HG03520 (cell line): ENCODE data around the gene ASIC4.

Experiments used
- ATAC-seq: cut with Tn5 transposase; IDR thresholded peaks from one replicate; pipeline ENCODE4 v1.9.1; 2021; ENCODE audit warnings: mild to moderate bottlenecking, moderate library complexity; ENCODE audit not compliant: unreplicated experiment

Gene ASIC4

DNA sequence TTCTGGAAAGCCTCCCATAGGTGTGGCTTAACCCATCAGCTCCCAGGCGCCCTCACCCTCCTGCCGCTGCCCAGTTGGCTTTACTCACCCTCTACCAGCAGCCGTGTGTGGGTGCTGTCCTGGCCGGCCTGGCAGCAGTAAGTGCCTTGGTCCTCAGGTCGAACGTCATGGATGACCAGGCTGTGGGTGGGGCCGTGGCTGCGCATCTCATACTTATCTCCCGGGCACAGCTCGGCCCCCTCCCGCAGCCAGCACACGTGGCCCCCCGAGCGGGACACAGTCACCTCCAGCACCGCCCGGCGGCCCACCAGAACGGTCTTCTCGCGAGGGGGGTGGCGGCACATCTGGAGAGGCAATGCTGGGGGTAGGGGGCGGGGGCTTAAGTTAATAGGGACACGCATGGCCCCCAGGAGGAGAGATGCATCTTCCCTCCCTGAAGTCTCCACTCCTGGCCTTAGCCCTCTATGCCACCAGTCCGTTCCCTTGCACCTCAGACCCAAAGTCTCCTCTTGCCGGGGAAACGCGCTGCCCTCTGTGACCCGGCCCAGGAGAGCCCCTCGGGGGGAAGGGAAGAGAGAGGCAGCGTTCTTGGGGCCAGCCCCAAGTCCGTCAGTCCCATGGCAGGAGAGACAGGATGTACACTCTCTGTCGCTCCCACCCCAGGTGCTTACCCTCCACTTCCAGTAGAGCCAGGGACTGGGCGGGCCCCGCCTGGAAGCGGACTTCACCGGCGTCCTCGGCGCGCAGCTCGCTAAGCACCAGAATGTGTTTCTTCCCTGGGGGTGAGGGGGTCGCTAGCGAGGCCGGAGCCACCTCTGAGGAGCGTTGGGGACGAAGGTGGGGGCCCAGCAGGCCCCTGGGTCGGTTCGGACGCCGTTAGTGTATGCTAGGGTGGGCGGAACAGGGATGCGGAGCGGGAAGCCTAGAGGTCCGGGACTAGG lies 37.4 kb downstream of the ASIC4 start:
- peak; percentile 3 for ATAC-seq

DNA sequence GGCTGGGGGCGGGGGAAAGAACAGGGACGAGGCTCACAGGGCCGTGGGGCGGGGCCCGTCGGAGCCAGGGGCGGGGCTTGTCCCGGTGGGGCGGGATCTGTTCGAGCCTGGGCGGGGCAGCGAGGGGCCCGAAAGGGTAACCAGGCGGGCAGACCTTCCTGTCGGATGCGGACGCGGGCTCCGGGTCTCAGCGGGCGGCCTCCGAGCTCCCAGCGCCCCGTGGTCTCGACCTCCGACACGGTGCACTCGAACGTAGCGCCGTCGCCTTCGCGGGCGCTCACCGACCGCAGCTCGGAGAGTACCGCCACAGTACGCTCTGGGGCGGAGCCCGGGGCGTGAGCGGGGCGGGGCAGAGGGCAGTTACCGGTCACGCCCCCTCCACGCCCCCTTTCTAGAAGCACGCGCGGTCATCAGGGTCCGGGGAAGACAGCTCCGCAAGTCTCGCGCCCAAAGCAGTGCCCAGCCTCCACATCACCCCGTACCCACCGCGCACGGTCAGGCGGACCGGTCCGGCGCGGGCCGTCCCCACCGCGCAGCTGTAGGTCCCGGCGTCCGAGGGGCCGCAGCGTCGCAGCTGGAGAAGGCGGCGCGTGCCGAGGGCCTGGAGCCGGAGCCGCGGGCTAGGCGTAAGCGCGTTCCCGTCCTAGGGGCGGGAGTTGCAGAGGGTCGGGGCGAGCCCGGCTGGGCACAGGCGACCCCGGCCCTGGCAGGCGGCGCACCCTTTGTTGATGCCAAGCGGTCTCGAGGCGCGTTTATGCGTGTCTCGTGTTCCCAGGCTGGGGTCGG lies 38.3 kb downstream of the ASIC4 start:
- ATAC-seq = peak; percentile 70

DNA sequence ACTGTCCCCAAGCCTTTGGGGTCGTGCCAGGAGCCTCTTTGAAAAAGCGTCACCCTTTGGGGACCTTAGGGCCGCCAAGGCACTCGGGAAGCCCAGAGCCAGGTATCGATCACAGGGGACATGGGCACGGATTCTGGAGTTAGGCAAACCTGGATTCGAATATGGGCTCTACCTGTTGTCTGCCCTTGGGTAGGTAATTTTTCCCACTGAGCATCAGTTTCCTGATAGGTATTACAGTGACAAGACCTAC lies 38.8 kb downstream of the ASIC4 start:
- no peak for ATAC-seq

DNA sequence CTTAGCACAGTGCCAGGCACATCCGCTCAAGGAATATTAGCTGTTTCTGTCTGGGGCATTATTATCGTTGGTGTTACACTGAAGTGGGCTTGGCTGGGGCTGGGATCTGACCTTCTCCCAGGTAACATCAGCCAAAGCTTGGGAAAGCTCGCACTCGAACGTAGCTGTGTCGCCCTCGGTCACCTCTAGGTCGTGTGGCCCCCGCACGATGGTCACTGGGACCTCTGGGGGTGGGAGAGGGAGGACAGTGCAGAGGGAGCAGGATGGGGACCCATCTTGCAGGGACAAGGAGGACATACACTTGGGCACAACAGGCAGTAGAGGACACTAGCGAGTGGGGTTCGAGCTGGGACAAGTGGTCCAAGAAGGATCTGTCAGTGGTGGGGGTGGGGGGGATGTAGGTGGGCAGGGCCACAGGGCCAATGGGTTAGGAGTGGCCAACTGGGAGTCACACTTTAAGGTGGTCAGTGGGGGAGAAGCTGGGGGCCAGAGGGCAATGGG lies 39.2 kb downstream of the ASIC4 start:
- no peak for ATAC-seq

DNA sequence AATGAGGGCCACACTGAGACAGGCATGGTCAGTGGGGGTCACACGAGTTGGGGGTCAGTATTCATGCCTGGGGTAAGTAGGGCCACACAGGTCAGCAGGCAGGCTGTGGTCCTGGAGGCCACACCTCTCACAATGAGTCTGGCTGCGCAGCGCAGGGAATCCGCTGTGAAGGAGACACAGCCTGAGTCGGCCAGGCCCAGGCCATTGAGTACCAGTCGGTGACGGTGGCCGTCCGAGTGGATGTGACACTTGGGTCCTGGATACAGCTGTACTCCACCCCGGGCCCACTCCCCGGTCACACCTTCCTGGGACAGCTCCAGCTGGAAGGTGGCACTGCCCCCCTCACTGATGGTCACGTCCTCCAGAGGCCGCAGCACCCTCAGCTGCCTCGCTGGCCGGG lies 40.1 kb downstream of the ASIC4 start:
- no peak for ATAC-seq

DNA sequence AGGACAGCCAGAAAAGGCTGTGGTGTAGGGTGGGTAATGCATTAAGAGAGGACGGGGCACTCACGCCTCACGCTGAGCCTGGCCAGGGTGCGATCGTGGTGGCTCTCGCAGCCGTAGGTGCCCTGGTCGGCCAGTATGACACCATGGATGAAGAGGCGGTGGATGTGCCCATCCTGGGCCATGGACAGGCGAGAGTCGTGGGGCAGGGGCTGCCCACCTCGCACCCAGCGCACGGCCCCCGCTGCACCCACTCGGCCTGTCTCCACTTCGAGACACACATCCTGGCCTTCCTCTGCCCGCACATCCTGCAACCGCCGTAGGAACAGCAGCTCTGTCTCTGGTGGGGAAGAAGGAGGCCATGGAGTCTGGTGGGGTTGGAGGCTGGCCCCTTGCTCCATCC lies 41.7 kb downstream of the ASIC4 start:
- no peak for ATAC-seq

DNA sequence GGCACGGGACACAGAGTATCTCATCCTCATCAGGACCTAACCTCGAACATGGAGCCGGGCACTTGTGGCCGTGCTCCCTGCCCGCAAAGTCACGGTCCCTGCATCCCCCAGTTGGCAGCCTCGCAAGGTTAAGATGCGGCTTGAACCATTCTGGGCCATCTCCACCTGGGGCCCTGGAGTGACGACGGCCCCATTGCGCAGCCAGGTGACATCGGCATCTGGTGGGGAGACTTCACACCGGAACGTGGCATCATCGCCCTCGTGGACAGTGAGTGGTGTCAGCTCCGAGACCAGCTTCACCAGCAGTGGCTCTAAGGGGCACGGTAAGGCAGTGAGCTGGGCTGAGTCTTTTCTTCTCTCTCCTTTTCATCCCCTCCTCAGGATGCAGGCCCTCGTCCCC lies 42.1 kb downstream of the ASIC4 start:
- no peak for ATAC-seq

DNA sequence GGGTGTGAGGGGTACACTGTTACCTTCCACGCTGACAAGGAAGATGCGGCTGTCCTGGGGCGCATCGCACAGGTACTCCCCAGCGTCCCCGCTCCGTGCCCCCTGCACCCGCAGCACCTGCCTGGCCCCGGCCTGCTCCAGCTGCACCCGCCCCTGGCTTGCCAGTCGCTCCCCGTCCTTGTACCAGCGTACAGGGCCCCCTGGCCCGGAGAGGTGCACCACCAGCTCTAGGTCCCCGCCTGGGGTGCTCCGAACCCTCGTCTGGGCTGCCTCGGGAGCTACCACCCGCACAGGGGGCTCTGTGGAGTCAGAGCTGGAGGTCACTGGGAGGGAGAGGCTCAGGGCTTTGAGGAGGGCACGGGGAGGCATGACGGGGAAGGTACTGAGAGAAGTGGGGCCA lies 43.0 kb downstream of the ASIC4 start:
- ATAC-seq = no peak

DNA sequence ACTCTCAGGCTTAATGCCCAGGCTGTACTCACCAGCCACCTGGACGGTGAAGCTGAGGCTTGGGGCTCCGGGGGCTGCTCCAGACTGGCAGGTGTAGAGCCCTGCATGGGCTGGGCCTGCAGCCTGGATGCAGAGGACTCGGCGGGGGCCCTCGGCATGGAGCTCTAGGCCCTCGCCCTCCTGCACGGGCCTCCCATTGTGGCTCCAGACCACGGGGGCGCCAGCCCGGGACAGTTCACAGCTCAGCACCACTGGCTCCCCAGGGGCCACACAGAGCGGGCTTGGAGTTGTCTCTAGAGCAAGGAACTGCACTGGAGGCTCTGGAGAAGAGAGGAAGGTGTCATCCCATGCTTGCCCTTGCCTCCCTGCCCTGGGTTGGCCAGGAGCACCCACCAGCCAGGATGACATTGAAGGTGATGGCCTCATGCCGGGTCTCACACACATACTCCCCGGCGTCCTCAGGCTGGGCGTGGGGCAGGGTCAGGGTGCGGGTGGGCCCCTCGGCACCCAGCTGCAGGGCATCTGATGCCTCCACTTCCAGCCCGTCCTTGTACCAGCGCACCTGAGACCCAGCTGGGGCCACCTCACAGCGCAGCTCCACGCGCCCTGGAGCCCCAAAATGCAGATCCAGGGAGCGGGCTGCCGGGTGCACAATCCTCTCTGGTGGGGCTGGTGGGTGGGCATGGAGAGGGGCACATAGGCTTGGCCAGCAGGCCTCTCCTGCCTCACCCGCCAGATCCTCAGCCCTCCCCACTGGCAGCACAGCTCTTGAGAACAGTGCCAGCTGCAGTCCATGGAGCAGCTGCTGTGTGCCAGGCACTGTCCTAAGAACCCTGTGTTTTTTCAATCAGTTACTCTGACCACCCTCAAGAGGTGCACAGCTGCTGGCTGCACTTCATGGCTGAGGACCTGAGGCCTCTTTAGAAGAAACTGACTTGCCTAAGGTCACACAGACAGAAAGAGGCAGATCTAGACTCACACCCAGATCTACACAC lies 43.8 kb downstream of the ASIC4 start:
- no peak for ATAC-seq

DNA sequence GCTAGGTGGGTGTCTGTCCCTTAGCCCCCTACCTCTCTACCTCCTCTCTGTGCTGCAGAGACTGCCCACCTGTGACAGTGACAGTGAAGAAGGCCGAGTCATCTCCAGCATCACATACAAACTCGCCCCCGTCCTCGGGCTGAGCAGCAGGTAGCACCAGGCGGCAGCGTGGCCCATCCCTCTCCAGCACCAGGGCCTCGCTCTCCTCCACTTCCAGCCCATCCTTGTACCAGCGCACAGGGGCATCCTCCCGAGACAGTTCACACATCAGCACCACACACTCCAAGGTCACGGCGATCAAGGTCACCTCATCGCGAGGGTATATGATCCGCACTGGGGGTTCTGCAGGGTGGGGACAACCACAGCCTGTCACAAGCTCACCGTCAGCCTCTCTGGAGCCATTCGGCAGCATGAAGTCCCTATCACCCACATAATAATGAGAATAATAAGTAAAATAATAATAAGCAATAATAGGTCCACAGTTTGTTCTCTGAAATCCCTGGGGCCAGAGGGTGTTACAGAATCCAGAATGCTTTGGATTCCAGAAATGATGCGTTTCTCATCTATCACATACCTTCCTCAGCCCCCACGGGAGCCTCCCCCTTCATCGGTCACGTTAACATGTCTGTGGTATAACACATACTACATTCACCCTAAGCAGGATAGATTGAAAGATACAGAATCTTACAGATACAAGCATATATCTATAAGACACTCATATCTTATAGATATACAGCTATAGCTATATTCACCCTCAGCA lies 45.1 kb downstream of the ASIC4 start:
- no peak for ATAC-seq

DNA sequence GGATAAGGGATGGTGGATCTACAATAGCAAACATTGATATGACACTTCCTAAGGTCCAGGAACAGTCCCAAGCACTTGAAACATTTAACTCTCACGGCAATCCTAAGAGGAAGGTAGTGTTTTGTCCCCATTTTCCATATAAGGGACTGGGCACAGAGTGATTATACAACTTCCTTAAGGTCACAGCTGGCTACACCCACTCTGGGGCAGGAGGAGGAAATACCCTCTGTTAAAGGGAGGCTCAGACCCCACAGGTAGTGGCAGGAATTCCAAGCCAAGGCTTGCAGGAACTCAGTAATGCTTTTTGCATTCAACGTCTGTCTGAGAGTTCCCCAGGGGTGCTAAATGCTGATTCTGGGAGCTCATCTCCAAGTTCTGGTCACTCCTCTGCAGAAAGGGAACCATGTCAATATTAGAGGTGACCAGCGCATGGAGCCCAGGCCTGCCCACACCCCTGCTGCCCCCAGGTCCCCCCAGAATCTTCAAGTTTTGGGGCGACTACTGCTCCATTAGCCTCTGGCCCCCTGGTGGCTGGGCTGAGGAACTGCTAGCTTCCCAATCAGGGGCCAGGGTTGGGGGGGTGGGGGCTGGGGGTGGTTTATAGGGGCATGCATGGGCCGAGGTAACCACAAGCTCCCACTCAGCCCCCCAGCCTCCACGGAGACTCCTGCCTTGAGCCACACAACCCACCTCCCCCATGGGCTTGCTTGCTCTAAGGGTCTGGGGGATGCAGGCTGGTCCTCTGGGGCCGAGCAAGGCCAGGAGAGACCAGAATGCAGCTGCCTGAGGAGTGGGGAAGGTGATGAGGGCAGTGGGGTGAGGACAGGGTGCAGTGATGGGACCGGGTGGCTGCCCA lies 46.0 kb downstream of the ASIC4 start:
- peak; percentile 55 for ATAC-seq

DNA sequence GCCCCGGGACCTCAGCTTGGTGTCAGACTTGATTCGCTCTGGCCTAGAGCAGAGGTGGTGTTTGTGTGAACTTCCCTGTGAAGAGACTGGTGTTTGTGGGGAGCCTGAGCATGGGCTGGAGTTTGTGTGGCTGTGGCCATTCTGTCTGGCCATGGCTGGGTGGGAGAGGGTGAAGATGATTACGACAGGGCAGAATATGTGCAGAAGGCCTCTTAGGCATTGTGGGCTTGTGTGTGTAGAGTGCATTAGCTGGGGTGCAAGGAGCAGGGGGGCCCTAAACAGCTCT lies 46.6 kb downstream of the ASIC4 start:
- no peak for ATAC-seq

DNA sequence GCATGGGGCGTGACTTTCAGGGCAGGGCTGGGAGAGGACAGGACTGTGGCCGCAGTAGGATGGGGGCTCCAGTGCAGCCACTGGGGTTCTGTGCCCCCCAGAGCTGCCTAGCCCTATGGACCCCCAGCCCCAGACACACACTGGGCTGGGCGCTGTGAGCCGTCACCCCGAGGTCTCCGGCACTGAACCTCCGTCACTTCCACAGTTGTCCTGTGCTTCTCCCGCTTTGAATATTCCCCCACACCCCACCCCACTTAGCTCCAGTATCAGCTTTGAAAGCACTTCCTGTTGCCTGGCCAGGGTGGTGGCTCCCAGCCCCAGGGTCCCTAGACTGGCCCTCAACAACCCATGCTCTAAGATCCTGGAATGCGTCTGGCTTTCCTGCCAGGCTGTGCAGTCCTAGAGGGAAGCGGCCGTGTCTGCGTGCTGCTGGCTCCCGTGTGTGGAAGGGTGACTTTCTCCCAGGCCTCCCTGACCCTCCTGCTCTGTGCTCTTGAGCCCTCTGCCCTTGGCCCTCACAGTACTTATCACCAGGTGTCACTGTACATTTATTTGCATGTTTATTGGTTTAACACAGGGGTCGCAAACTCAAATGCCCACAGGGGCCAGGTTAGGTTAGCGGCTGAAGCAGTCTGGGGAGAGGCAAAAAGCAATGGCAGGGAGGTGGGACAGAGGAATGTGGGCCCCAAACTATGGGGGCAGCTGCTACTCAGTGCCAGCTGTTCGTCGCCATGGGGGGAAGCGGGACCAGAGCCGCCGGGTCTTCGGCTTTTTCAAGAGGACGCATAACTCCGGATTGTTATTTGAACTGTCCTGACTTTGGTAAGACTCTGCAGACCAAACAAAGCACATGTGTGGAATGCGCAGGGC lies 47.1 kb downstream of the ASIC4 start:
- no peak for ATAC-seq

DNA sequence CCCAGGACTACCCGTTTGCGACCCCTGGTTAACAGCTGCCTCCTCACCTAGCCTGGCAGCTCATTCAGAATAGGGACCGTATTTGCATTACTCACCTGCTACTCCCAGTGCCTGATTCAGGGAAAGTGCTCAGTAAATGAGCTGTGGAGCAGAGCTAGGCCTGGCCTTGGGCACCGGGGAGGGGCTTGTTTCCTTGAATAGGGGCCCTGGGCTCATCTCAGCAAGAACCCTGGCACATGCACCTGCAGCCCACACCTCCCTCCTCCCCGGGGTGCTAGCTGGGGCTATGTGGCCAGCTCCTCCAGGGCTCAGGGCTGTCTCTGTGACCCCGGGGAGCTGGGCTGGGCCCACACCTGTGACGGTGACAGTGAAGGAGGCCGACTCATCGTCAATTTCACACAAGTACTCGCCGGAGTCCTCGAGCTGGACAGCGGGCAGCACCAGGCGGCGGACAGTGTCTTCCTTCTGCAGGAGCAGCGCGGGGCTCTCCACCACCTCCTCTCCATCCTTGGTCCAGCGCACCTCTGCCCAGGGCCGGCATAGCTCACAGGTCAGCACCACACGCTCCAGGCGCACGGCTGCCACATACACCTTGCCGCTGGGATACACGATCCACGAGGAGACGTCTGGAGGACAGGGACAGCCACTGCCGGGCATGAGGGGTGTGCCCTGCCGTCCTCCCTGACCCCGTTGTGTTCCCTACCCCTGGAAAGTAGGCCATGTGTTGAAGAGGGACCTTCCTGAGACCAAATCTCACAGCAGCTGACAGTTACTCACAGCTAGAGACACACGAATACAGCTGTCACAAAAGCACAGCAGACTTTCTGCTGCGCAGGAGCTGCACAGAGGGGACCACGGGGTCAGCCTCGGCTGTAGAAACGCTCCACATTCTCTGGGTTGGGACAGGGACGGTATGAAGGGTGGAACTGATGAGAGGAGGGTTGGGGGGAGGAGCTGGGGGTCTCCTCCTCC lies 48.1 kb downstream of the ASIC4 start:
- ATAC-seq = no peak

DNA sequence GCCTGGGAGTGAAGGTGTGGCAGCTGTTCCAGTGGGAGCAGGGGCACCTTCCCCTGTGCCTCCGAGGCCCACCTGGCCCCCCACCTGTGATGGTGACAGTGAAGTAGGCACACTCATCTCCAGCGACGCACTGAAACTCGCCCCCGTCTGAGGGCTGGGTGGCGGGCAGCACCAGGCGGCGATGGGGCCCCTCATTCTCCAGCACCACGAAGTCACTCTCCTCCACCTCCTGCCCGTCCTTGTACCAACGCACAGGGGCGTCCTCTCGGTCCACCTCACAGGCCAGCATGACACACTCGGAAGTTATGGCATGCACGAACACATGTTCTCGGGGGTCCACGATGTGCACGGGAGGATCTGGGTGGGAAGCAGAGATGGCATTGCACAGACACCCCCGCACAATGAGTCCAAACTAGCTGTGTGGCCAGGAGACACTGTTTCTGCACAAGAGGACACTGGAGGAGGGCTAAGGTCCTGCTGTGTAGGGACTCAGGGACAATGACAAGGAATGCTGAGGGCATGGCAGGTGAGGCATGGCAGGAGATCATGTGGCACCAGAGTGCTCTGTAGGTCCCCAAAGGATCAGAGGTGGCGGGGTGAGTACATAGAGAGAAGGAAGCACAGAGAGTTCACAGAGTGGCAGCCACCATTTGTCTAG lies 49.1 kb downstream of the ASIC4 start:
- no peak for ATAC-seq

DNA sequence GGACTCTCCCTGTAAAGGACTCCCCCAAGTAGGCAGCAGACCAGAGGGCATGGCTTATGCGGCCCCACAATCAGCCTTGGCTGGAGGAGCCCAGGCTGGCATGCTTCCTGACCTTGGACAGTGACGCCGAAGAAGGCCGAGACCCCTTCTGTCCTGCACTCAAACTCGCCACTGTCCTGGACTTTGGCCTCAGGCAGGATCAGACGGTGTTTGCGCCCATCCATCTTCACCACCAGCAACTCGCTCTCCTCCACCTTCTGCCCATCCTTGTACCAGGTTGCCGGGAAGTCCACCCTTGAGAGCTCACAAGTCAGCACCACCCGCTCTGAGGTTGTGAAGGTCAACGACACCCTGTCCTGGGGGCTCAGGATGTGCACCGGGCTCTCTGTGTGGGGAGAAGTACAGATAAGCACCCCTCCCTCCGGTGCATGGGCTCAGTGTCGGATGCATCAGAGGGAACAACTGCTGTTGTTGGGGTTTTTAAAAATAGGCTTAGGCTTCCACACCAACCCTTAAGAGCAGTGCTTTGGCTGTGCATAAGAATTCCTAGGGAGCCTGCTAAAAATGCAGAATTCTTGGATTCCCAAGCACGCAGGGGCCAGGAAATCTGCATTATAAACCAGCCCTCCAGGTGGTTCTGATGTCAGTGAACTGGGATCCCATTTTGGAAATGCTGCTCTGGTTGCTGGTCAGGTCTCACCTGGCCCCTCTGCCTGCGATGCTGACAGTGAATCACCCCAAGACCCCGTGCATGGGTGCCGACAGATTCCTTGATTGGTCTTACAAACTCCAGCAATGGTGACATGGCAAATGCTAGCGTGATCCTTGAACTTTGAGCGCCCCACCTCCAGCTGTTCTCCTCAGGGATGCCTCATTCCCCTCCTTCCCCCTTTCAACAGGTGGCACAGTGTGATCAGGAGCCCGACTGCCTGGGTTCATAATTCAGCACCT lies 51.1 kb downstream of the ASIC4 start:
- ATAC-seq = no peak
